NCI-H2081 treated with DMSO at 0.1 percent for 48 hours (cell line): ENCODE measurements around the gene DIRAS1.
"Not testable (repeated sequence)": the region's sequence is repeated elsewhere in the genome, so short reads cannot be mapped to it uniquely, and the experiment has no call there.

ENCODE experiments used
- DNase-seq: peaks from one replicate; lab custom pipeline; 2025; lab: John Stamatoyannopoulos, UW

DIRAS1 gene

DNA sequence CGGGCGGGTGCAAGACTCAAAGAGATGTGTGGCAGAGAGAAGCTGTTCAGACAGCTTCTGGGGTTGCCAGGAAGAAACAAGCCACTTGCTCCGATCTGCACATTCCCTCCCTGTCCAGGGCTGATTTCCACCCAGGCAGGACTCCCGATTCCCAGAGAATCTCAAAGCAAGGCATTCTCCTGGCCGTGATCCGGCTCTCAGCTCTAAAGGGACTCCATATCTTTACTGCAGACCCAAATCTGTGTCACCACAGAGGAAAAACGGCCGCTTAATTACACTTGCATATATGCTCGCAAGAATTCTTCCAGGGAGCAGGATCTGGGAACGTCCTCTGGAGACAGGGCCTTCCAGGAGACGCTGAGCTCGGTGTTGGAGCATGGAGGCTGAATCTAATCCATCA, 44.3 kb downstream of the DIRAS1 start:
- no peak for DNase-seq

DNA sequence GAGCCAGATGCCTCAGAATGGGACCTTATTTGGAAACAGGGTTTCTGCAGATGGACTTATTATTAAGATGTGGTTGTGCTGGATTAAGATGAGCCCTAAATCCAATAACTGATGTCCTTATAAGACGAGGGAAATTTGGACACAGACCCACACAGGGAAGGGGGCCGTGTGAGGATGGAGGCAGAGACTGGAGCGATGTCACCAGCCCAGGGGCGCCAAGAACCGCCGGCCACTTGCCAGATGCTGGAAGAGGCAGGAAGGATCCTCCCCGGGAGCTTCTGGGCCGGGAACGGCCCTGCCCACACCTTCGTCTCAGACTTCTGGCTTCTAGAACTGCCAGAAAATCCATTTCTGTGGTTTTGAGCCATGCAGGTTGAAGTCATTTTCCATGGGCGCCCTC, 45.3 kb downstream of the DIRAS1 start:
- no peak for DNase-seq

DNA sequence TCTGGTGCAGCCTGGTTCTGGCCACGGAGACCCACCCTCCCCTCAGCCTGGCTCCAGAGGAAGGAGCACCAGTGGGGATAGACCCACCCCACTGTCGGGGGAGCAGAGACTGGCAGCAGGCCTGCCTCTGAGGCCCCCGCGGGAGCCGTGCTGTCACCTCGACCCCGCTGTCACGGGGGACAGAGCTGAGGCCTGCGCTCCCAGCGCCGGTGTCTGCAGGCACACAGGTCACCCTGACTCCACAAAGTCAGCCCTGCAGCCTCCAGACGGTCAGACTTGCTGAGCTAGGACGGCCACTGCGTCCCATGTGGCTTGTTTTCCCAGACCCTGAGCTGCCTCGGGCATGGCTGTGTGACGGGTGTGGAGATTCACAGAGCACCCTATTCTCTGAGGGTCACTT, 51.0 kb downstream of the DIRAS1 start:
- DNase-seq: no peak

GRCh38 chr19:2668175-2668763, 52.9 kb downstream of the DIRAS1 start:
- no peak for DNase-seq

- not testable (repeated sequence) for DNase-seq
Measured at GRCh38 chr19:2667349-2667748, 53.8 kb downstream of the DIRAS1 start.

- no peak for DNase-seq
Measured at GRCh38 chr19:2666344-2666994, 54.7 kb downstream of the DIRAS1 start.

DNA sequence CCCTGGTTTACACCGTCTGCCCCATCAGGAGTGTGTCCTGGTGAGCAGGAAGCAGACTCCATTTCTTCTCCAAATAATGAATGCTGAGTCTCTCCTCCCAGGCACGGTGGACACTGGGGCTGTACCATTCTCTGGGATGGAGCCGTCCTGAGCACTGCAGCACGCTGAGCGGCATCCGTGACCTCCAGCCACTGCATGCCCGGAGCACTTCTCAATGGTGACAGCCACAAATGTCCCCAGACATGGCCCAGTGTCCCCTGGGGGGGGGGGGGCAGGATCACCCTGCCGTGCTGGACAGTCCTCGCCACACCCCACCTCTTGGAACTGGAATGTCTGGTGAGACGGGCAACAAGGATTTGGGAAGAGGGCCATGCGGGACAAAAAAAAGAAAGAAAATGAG, 56.1 kb downstream of the DIRAS1 start:
- DNase-seq: no peak
